HepG2 (cell line): Measurements from ENCODE around the gene ADCY5. TPM values are rescaled to one million over a fixed set of nuclear protein-coding genes. Genes with fewer than 3 reads are reported as not detected.

Experiments
- ATAC-seq: fragments of 200-7000 bp; cut with Tn5 transposase; 3 replicates; pipeline ENCODE4 v1.9.1; 2020; ENCODE audit warnings: mild to moderate bottlenecking, moderate library complexity
- BruUV-seq: library from RNA; stranded (reverse); fragments of 400-500 nt; replicated peaks from 2 replicates; lab custom pipeline; 2021; lab: Mats Ljungman, UMichigan
- CTCF ChIA-PET: fragments of 300-600 bp; formaldehyde crosslinking; extraction: SDS; loops from one replicate; lab custom pipeline; 2021; ENCODE audit warnings: low total read pairs, inconsistent platforms, low intra/inter-chr PET ratio; lab: Yijun Ruan, JAX
- POLR2A ChIA-PET: fragments of 350-600 bp; sonication (Branson Sonifier 250); formaldehyde crosslinking; loops from one replicate; lab custom pipeline; 2020; ENCODE audit warnings: antibody characterized with exemption, inconsistent platforms; lab: Yijun Ruan, JAX
- DNase-seq: peaks from one replicate; pipeline ENCODE4 v3.0.0-alpha.2; 2015; ENCODE audit warnings: low spot score
- FAIRE-seq: peaks from 3 replicates; lab custom pipeline; 2011; peaks lifted over from hg19 to GRCh38; lab: Jason Lieb, UNC
- H2AFZ ChIP-seq: one replicate; pipeline ENCODE4 v1.6.1; 2011; ENCODE audit warnings: low read length, inconsistent platforms
- H3K27ac ChIP-seq: fragments of 300-600 bp; 3 replicates; pipeline ENCODE4 v1.8.0; 2011; ENCODE audit warnings: mixed run types, mild to moderate bottlenecking, mixed read lengths, low read length, inconsistent platforms; ENCODE audit not compliant: insufficient read depth; ENCODE audit errors: extremely low read length
- H3K27me3 ChIP-seq, 2 experiments: fragments of 200-600 bp in 1 of 2; 2 replicates in 1 of 2; 3 replicates in 1 of 2; pipeline versions ENCODE4 v1.6.0 to v1.8.0; 2011; ENCODE audit warnings: low read length in 2 of 2, mild to moderate bottlenecking in 2 of 2, moderate library complexity in 2 of 2, inconsistent platforms in 1 of 2; ENCODE audit not compliant: insufficient read depth in 2 of 2, control insufficient read depth in 1 of 2
- H3K36me3 ChIP-seq, 2 experiments: fragments of 200-600 bp in 1 of 2; replicated peaks in 1 of 2; 2 replicates in 1 of 2; 3 replicates in 1 of 2; pipeline versions ENCODE4 v1.5.1 to v1.8.0; 2011; ENCODE audit warnings: low read length in 2 of 2, inconsistent platforms in 1 of 2; ENCODE audit not compliant: insufficient read depth in 2 of 2, control insufficient read depth in 1 of 2
- H3K4me1 ChIP-seq: 2 replicates; pipeline ENCODE4 v1.5.1; 2012; ENCODE audit warnings: low read length, inconsistent platforms; ENCODE audit not compliant: insufficient read depth
- H3K4me2 ChIP-seq: 2 replicates; pipeline ENCODE4 v1.6.0; 2011; ENCODE audit warnings: low read depth, low read length, inconsistent platforms
- H3K4me3 ChIP-seq, 3 experiments: fragments of 200-600 bp in 1 of 3; sonication (generic), shearing (Covaris generic) in 1 of 3; replicated peaks in 1 of 3; 2 replicates each; pipeline ENCODE4 v1.5.1; 2011 to 2016; ENCODE audit warnings: low read length in 3 of 3, inconsistent platforms in 2 of 3, low read depth in 2 of 3, mild to moderate bottlenecking in 2 of 3, control low read depth in 1 of 3, mixed read lengths in 1 of 3; ENCODE audit not compliant: insufficient read depth in 1 of 3
- H3K79me2 ChIP-seq: one replicate; pipeline ENCODE4 v1.6.1; 2011; ENCODE audit warnings: low read length, inconsistent platforms; ENCODE audit not compliant: insufficient read depth
- H3K9ac ChIP-seq: 2 replicates; pipeline ENCODE4 v1.6.0; 2011; ENCODE audit warnings: mild to moderate bottlenecking, low read depth, low read length, inconsistent platforms; ENCODE audit not compliant: insufficient read depth
- H3K9me3 ChIP-seq: 2 replicates; pipeline ENCODE4 v1.5.1; 2012; ENCODE audit warnings: mild to moderate bottlenecking, low read length
- H4K20me1 ChIP-seq: 2 replicates; pipeline ENCODE4 v1.6.0; 2011; ENCODE audit warnings: inconsistent platforms, mild to moderate bottlenecking, low read length, moderate library complexity; ENCODE audit not compliant: insufficient read depth
- BCLAF1 ChIP-seq: fragments of 450-650 bp; IDR thresholded peaks from 2 replicates; pipeline ENCODE4 v1.6.1; 2017; ENCODE audit warnings: mild to moderate bottlenecking
- HMGXB4 ChIP-seq, 2 experiments: sonication (generic) in 1 of 2; formaldehyde crosslinking in 1 of 2; IDR thresholded peaks; 2 replicates each; pipeline versions ENCODE4 v1.4.0 to v1.6.1; 2018 to 2020; ENCODE audit warnings: missing genetic modification reagents in 2 of 2, borderline replicate concordance in 1 of 2, low read depth in 1 of 2, mild to moderate bottlenecking in 1 of 2, missing biosample characterization in 1 of 2
- HNRNPLL ChIP-seq: fragments of 200-400 bp; formaldehyde crosslinking; IDR thresholded peaks from 2 replicates; pipeline ENCODE4 v1.6.1; 2017; ENCODE audit warnings: mild to moderate bottlenecking, low read depth, low read length; ENCODE audit not compliant: poor library complexity, severe bottlenecking
- MIXL1 ChIP-seq: IDR thresholded peaks from 2 replicates; pipeline ENCODE4 v1.6.1; 2016
- NFE2 ChIP-seq: sonication (generic); formaldehyde crosslinking; IDR thresholded peaks from 2 replicates; pipeline ENCODE4 v1.4.0; 2020; ENCODE audit warnings: missing genetic modification reagents
- SMYD3 ChIP-seq: sonication (generic); formaldehyde crosslinking; IDR thresholded peaks from 2 replicates; pipeline ENCODE4 v1.8.1; 2023; ENCODE audit warnings: mild to moderate bottlenecking, missing genetic modification reagents
- TCF7L2 ChIP-seq: IDR thresholded peaks from 2 replicates; pipeline ENCODE4 v1.6.1; 2011; ENCODE audit warnings: mild to moderate bottlenecking, low read depth, low read length, moderate library complexity
- ZNF788 ChIP-seq: sonication (generic); formaldehyde crosslinking; IDR thresholded peaks from 2 replicates; pipeline ENCODE4 v1.5.0; 2020; ENCODE audit warnings: mild to moderate bottlenecking, missing genetic modification reagents, borderline replicate concordance
- WGBS: methylation state at CpG from one replicate; pipeline ENCODE4 v1.1.6; 2017; ENCODE audit warnings: low lambda C conversion rate; 5-methylcytosine and 5-hydroxymethylcytosine counted together
- in situ Hi-C: cut with HindIII; loops from 2 replicates; pipeline ENCODE4 v1.10.0; 2017; ENCODE audit warnings: low pct_unique_long_range_greater_than_20kb; ENCODE audit not compliant: extremely low pct_ligation_motif_present
- intact Hi-C: fragments of 100-400 bp; cut with micrococcal nuclease; formaldehyde crosslinking; loops from one replicate; pipeline ENCODE4 v1.10.0; 2022; ENCODE audit not compliant: unreplicated experiment
- polyA plus RNA-seq, 8 experiments: library from polyadenylated mRNA; depleted of rRNA in 3 of 8; stranded (reverse) in 7 of 8; unstranded in 1 of 8; fragments of >200 nt; fragmentation: Illumina TruSeq in 4 of 8; extraction: Trizol in 4 of 8; gene quantifications; 2 replicates each; pipeline versions ENCODE4 v1.2.1 to v1.2.3, GENCODE V29; 2011 to 2016; ENCODE audit warnings: low read depth in 4 of 8, missing spikeins in 1 of 8, mixed read lengths in 1 of 8; ENCODE audit not compliant: insufficient read depth in 1 of 8
- total RNA-seq, 5 experiments: library from RNA; depleted of rRNA; stranded (reverse); fragments of >200 nt; fragmentation: Illumina TruSeq; extraction: Trizol; gene quantifications; 2 replicates each; pipeline ENCODE4 v1.2.3, GENCODE V29; 2016; ENCODE audit warnings: low read depth in 1 of 5
- TF ChIP-seq, protein P1 (sequence below): sonication (generic); formaldehyde crosslinking; IDR thresholded peaks from 2 replicates; pipeline ENCODE4 v1.9.0; 2021; ENCODE audit warnings: missing genetic modification reagents, mild to moderate bottlenecking, borderline replicate concordance

ADCY5 gene
- total and polyA plus RNA-seq, 2 of the 13 experiments (the other 11 are each of a cell fraction or from before 2014, with no cell fraction given) = not detected

GRCh38 chr3:123317716-123318115 is 131.2 kb downstream of the ADCY5 start (continued):
- no peak for TF ChIP-seq BCLAF1

DNA sequence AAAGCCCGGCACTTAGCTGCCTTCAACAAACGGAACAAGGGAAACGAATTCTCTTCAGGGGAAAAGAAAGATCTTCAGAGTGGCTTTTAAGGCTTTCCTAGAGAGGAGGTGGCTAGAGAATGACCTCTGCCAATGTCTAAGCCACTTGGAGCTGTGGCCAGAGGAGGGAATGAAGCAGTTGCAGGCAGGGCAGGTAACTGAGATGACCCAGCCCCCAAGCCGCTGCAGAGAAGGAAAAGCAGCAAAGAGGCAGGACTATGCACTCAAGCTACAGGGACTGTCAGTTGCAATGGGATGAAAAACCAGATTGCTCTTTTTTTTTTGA is 133.7 kb downstream of the ADCY5 start:
- intact Hi-C loops (no loop called here), in situ Hi-C loops (no loop called here)
- no peak for ATAC-seq
- Histone ChIP-seq H3K9ac (no peak overlapping the region), H3K27me3 (peaks cover 3 to 35% of the 10 kb centered on the region in 2 experiments), H3K4me2 (no peak overlapping the region), H3K36me3 (no peaks in the 10 kb centered on the region), H2AFZ (no peak overlapping the region), H4K20me1 (no peaks in the 10 kb centered on the region), H3K4me1 (no peaks in the 10 kb centered on the region), H3K27ac (no peak overlapping the region), H3K4me3 (no peak overlapping the region), H3K9me3 (no peaks in the 10 kb centered on the region), H3K79me2 (no peaks in the 10 kb centered on the region)
- ChIA-PET POLR2A (no interaction called here), CTCF (no interaction called here)
- TF ChIP-seq HNRNPLL = no peak
- TF ChIP-seq, protein P1, sequence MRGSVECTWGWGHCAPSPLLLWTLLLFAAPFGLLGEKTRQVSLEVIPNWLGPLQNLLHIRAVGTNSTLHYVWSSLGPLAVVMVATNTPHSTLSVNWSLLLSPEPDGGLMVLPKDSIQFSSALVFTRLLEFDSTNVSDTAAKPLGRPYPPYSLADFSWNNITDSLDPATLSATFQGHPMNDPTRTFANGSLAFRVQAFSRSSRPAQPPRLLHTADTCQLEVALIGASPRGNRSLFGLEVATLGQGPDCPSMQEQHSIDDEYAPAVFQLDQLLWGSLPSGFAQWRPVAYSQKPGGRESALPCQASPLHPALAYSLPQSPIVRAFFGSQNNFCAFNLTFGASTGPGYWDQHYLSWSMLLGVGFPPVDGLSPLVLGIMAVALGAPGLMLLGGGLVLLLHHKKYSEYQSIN (CRISPR knock-in tag) = no peak
- TF ChIP-seq MIXL1 (CRISPR knock-in tag) = no peak
- no peak for TF ChIP-seq ZNF788
- no peak for TF ChIP-seq NFE2 (CRISPR knock-in tag)
- TF ChIP-seq TCF7L2 = no peak
- no peak for TF ChIP-seq SMYD3 (CRISPR knock-in tag)
- no peak for TF ChIP-seq HMGXB4 (CRISPR knock-in tag; IDR thresholded peaks at IDR 0.05; ENCODE audit: borderline replicate concordance in 1 of 2, low read depth in 1 of 2)
- no TSS peak for BruUV-seq
- no peak for DNase-seq
- FAIRE-seq = no peak
- 14% methylated on average over 3 of the region's 4 CpGs for WGBS
